GM12878 (cell line): ENCODE measurements around the gene BORCS6. TPM values are rescaled to one million over a fixed set of nuclear protein-coding genes. Genes with fewer than 3 reads are reported as not detected.

Experiments
- ATAC-seq: fragments of 200-7000 bp; cut with Tn5 transposase; 3 replicates; pipeline ENCODE4 v1.9.1; 2020; ENCODE audit warnings: mild to moderate bottlenecking, moderate library complexity
- BruUV-seq: library from RNA; stranded (reverse); fragments of 400-500 nt; replicated peaks from 2 replicates; lab custom pipeline; 2021; lab: Mats Ljungman, UMichigan
- CTCF ChIA-PET: fragments of 300-600 bp; sonication (Branson Sonifier 250); formaldehyde crosslinking; extraction: SDS; loops from one replicate; lab custom pipeline; 2021; ENCODE audit warnings: inconsistent platforms; lab: Yijun Ruan, JAX
- POLR2A ChIA-PET: fragments of 350-600 bp; formaldehyde crosslinking; extraction: SDS; loops from one replicate; lab custom pipeline; 2021; ENCODE audit warnings: inconsistent platforms; lab: Charles Lee
- RAD21 ChIA-PET: fragments of 300-600 bp; sonication (Branson Sonifier 250); formaldehyde crosslinking; loops from one replicate; lab custom pipeline; 2023; ENCODE audit warnings: antibody characterized with exemption; ENCODE audit not compliant: unreplicated experiment; lab: Charles Lee
- SMC1A ChIA-PET: fragments of 300-600 bp; sonication (Branson Sonifier 250); formaldehyde crosslinking; loops from one replicate; lab custom pipeline; 2023; ENCODE audit not compliant: unreplicated experiment, uncharacterized antibody; lab: Charles Lee
- DNase-seq: peaks from one replicate; pipeline ENCODE4 v3.0.0-alpha.2; 2011; ENCODE audit warnings: low read depth, low spot score
- FAIRE-seq: peaks from 3 replicates; lab custom pipeline; 2011; peaks lifted over from hg19 to GRCh38; lab: Jason Lieb, UNC
- H2AFZ ChIP-seq: 2 replicates; pipeline ENCODE4 v1.6.0; 2011; ENCODE audit warnings: low read depth, low read length, control low read depth; ENCODE audit not compliant: control insufficient read depth
- H3K27ac ChIP-seq: 2 replicates; pipeline ENCODE4 v1.5.1; 2011; ENCODE audit warnings: control low read depth; ENCODE audit not compliant: control insufficient read depth, insufficient read depth
- H3K27me3 ChIP-seq, 2 experiments: replicated peaks in 1 of 2; 2 replicates each; pipeline versions ENCODE4 v1.6.0 to v1.6.1; 2011; ENCODE audit warnings: low read length in 1 of 2; ENCODE audit not compliant: control insufficient read depth in 2 of 2, insufficient read depth in 2 of 2
- H3K36me3 ChIP-seq, 2 experiments: 2 replicates each; pipeline ENCODE4 v1.5.1; 2011; ENCODE audit warnings: low read length in 1 of 2; ENCODE audit not compliant: control insufficient read depth in 2 of 2, insufficient read depth in 2 of 2
- H3K4me1 ChIP-seq: 2 replicates; pipeline ENCODE4 v1.6.1; 2011; ENCODE audit warnings: mild to moderate bottlenecking, low read length, moderate library complexity, mixed read lengths; ENCODE audit not compliant: control insufficient read depth, insufficient read depth
- H3K4me2 ChIP-seq: 2 replicates; pipeline ENCODE4 v1.6.0; 2011; ENCODE audit warnings: control low read depth; ENCODE audit not compliant: control insufficient read depth, insufficient read depth
- H3K4me3 ChIP-seq: fragments of 200-600 bp; sonication (generic); 2 replicates; pipeline ENCODE4 v1.5.1; 2016
- H3K79me2 ChIP-seq: 2 replicates; pipeline ENCODE4 v1.6.0; 2011; ENCODE audit warnings: low read length; ENCODE audit not compliant: control insufficient read depth, insufficient read depth
- H3K9ac ChIP-seq: 2 replicates; pipeline ENCODE4 v1.8.0; 2011; ENCODE audit warnings: low read length, control low read depth, mixed read lengths; ENCODE audit not compliant: control insufficient read depth, insufficient read depth
- H3K9me3 ChIP-seq: replicated peaks from 3 replicates; pipeline ENCODE4 v1.5.1; 2011; ENCODE audit warnings: mild to moderate bottlenecking, low read length; ENCODE audit not compliant: control insufficient read depth, insufficient read depth
- H4K20me1 ChIP-seq: 2 replicates; pipeline ENCODE4 v1.6.0; 2011; ENCODE audit not compliant: control insufficient read depth, insufficient read depth
- BACH1 ChIP-seq: fragments of 450-650 bp; IDR thresholded peaks from 2 replicates; pipeline ENCODE4 v1.6.1; 2017; ENCODE audit warnings: mild to moderate bottlenecking, borderline replicate concordance
- EED ChIP-seq: sonication (generic); IDR thresholded peaks from 2 replicates; pipeline ENCODE4 v1.6.1; 2016; ENCODE audit warnings: antibody characterized with exemption, low read depth
- IKZF2 ChIP-seq, 2 experiments: fragments of 450-650 bp; IDR thresholded peaks; 2 replicates each; pipeline ENCODE4 v1.6.1; 2017; ENCODE audit warnings: mild to moderate bottlenecking in 2 of 2, moderate library complexity in 2 of 2
- NR2F1 ChIP-seq: fragments of 450-650 bp; conservative IDR thresholded peaks from 2 replicates; pipeline ENCODE4 v1.6.1; 2017; ENCODE audit warnings: mild to moderate bottlenecking
- PKNOX1 ChIP-seq: fragments of 450-650 bp; IDR thresholded peaks from 2 replicates; pipeline ENCODE4 v1.6.1; 2016; ENCODE audit warnings: mild to moderate bottlenecking
- POLR2A ChIP-seq: IDR thresholded peaks from 2 replicates; pipeline ENCODE4 v1.6.1; 2011; ENCODE audit warnings: low read depth, mild to moderate bottlenecking, low read length
- POLR2AphosphoS5 ChIP-seq: IDR thresholded peaks from 2 replicates; pipeline ENCODE4 v1.6.1; 2011; ENCODE audit warnings: mild to moderate bottlenecking, low read length, inconsistent platforms
- WGBS: methylation state at CpG from one replicate; pipeline ENCODE4 v1.1.6; 2016; ENCODE audit warnings: low lambda C conversion rate; ENCODE audit not compliant: insufficient replicate concordance, insufficient coverage; ENCODE audit errors: missing lambda C conversion rate; 5-methylcytosine and 5-hydroxymethylcytosine counted together
- in situ Hi-C: fragments of 300-500 bp; cut with MboI; formaldehyde crosslinking; loops from 9 replicates; pipeline ENCODE4 v1.14.3; 2018; ENCODE audit warnings: mixed read lengths
- intact Hi-C: fragments of 100-400 bp; cut with micrococcal nuclease; formaldehyde crosslinking; loops from one replicate; pipeline ENCODE4 v1.14.2; 2022; ENCODE audit not compliant: unreplicated experiment
- polyA plus RNA-seq, 11 experiments: library from polyadenylated mRNA; depleted of rRNA in 4 of 11; unstranded in 6 of 11; stranded (reverse) in 5 of 11; fragments of >200 nt; fragmentation: Nextera tagmentation in 4 of 11; fragmentation: Illumina TruSeq in 1 of 11; extraction: Ambion mirVana in 4 of 11; extraction: Trizol in 1 of 11; gene quantifications; 1 replicate in 1 of 11; 2 replicates in 10 of 11; pipeline versions ENCODE4 v1.2.1 to v1.2.3, GENCODE V29; 2011 to 2016; ENCODE audit warnings: inconsistent platforms in 2 of 11, missing spikeins in 2 of 11, low read depth in 1 of 11
- total RNA-seq, 4 experiments: library from RNA; depleted of rRNA in 3 of 4; stranded (reverse); fragments of >200 nt in 3 of 4; fragmentation: Illumina TruSeq in 1 of 4; extraction: Trizol in 1 of 4; gene quantifications; 2 replicates each; pipeline versions ENCODE4 v1.2.1 to v1.2.3, GENCODE V29; 2013 to 2021
- TF ChIP-seq, protein P1 (sequence below): IDR thresholded peaks from 2 replicates; pipeline ENCODE4 v1.6.1; 2011; ENCODE audit warnings: mild to moderate bottlenecking, low read depth, low read length, moderate library complexity; ENCODE audit not compliant: insufficient replicate concordance

The BORCS6 gene
- total and polyA plus RNA-seq, 10 of the 15 experiments (the other 5 are each of a cell fraction or from before 2014, with no cell fraction given) = 0.37 to 14.1 (median 6.7) TPM

GRCh38 chr17:8161289-8162232 lies 28.4 kb downstream of the BORCS6 start:
- intact Hi-C loops = loop anchor here (5.0 kb wide), 1 partner anchor 99 kb away; no protein-coding TSS in a partner anchor
- BruUV-seq = TSS peak; percentile 82
- no peak for FAIRE-seq

GRCh38 chr17:8160741-8161221 lies 29.2 kb downstream of the BORCS6 start:
- intact Hi-C loops = loop anchor here (5.0 kb wide), 1 partner anchor 98 kb away; no protein-coding TSS in a partner anchor
- Histone ChIP-seq H3K4me1 (peaks cover 34% of the 10 kb centered on the region), H3K36me3 (peaks cover 0 to 5% of the 10 kb centered on the region in 2 experiments; a peak in 1 of 4 replicates), H3K4me2 (peak overlapping the region; percentile 100), H3K27me3 (no peaks in the 10 kb centered on the region), H2AFZ (no peak overlapping the region), H3K9me3 (no peaks in the 10 kb centered on the region), H3K79me2 (peaks cover 24% of the 10 kb centered on the region), H3K27ac (peak overlapping the region; percentile 34; the same call in 1 of the 2 replicates), H3K9ac (peak overlapping the region; percentile 28), H3K4me3 (peak overlapping the region; percentile 95; the same call in 1 of the 2 replicates), H4K20me1 (no peaks in the 10 kb centered on the region)
- ChIA-PET POLR2A (interaction anchor here (0.9 to 2.6 kb wide), 5 partner anchors 9 to 26 kb away, joined by 3 to 12 read pairs (median 4); partner anchors contain the start of gene PER1), RAD21 (interaction anchor here (1.1 to 2.2 kb wide), 5 partner anchors 12 to 61 kb away, joined by 3 to 9 read pairs (median 3); no protein-coding TSS in a partner anchor), SMC1A (interaction anchor here (0.6 to 2.7 kb wide), 13 partner anchors 10 to 140 kb away, joined by 3 to 15 read pairs (median 3); no protein-coding TSS in a partner anchor), CTCF (interaction anchor here (0.7 to 2.3 kb wide), 13 partner anchors 11 to 171 kb away, joined by 3 to 11 read pairs (median 5); no protein-coding TSS in a partner anchor)
- WGBS = 52% methylated on average over 5 of the region's 5 CpGs
- ATAC-seq (no peak), DNase-seq (no peak), FAIRE-seq (no peak)
- BruUV-seq = no TSS peak
- in situ Hi-C loops = no loop called here
- no peak for TF ChIP-seq EED
- TF ChIP-seq, protein P1, sequence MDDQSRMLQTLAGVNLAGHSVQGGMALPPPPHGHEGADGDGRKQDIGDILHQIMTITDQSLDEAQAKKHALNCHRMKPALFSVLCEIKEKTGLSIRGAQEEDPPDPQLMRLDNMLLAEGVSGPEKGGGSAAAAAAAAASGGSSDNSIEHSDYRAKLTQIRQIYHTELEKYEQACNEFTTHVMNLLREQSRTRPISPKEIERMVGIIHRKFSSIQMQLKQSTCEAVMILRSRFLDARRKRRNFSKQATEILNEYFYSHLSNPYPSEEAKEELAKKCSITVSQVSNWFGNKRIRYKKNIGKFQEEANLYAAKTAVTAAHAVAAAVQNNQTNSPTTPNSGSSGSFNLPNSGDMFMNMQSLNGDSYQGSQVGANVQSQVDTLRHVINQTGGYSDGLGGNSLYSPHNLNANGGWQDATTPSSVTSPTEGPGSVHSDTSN = no peak
- TF ChIP-seq NR2F1 = no peak
- TF ChIP-seq BACH1 = peak; percentile 14; the same call in 1 of the 2 replicates
- TF ChIP-seq PKNOX1 = no peak

More at GRCh38 chr17:8161289-8162232, 28.4 kb downstream of the BORCS6 start:
- 47% methylated on average over 19 of the region's 19 CpGs for WGBS
- in situ Hi-C loops = no loop called here
- Histone ChIP-seq H3K27ac (peak overlapping the region; percentile 87), H3K79me2 (peaks cover 24% of the 10 kb centered on the region), H3K9ac (peak overlapping the region; percentile 91), H3K27me3 (no peaks in the 10 kb centered on the region), H2AFZ (no peak overlapping the region), H3K36me3 (peaks cover 0 to 5% of the 10 kb centered on the region in 2 experiments; a peak in 1 of 4 replicates), H3K9me3 (no peaks in the 10 kb centered on the region), H3K4me1 (peaks cover 33% of the 10 kb centered on the region), H4K20me1 (no peaks in the 10 kb centered on the region), H3K4me2 (peak overlapping the region; percentile 100), H3K4me3 (peak overlapping the region; percentile 95)
- CTCF ChIA-PET = interaction anchor here (0.8 to 2.3 kb wide), 11 partner anchors 12 to 172 kb away, joined by 3 to 11 read pairs (median 5); no protein-coding TSS in a partner anchor
- POLR2A ChIA-PET = interaction anchor here (0.9 to 2.6 kb wide), 5 partner anchors 9 to 25 kb away, joined by 3 to 12 read pairs (median 4); partner anchors contain the start of gene PER1
- TF ChIP-seq POLR2AphosphoS5 = peak; percentile 25; the same call in 1 of the 2 replicates
- TF ChIP-seq IKZF2 (IDR thresholded peaks at IDR 0.05) = no peak
- peak; percentile 66 for TF ChIP-seq POLR2A
- RAD21 ChIA-PET = interaction anchor here (1.1 to 2.2 kb wide), 4 partner anchors 35 to 60 kb away, joined by 3 to 9 read pairs (median 4); no protein-coding TSS in a partner anchor
- DNase-seq (no peak), ATAC-seq (peak; percentile 3)
- SMC1A ChIA-PET = interaction anchor here (0.7 to 2.7 kb wide), 12 partner anchors 11 to 139 kb away, joined by 3 to 15 read pairs (median 4); no protein-coding TSS in a partner anchor
